ENCODE data around the gene ERI3.

ERI3 gene, protein sequence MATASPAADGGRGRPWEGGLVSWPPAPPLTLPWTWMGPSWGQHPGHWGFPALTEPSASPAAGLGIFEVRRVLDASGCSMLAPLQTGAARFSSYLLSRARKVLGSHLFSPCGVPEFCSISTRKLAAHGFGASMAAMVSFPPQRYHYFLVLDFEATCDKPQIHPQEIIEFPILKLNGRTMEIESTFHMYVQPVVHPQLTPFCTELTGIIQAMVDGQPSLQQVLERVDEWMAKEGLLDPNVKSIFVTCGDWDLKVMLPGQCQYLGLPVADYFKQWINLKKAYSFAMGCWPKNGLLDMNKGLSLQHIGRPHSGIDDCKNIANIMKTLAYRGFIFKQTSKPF

DNA sequence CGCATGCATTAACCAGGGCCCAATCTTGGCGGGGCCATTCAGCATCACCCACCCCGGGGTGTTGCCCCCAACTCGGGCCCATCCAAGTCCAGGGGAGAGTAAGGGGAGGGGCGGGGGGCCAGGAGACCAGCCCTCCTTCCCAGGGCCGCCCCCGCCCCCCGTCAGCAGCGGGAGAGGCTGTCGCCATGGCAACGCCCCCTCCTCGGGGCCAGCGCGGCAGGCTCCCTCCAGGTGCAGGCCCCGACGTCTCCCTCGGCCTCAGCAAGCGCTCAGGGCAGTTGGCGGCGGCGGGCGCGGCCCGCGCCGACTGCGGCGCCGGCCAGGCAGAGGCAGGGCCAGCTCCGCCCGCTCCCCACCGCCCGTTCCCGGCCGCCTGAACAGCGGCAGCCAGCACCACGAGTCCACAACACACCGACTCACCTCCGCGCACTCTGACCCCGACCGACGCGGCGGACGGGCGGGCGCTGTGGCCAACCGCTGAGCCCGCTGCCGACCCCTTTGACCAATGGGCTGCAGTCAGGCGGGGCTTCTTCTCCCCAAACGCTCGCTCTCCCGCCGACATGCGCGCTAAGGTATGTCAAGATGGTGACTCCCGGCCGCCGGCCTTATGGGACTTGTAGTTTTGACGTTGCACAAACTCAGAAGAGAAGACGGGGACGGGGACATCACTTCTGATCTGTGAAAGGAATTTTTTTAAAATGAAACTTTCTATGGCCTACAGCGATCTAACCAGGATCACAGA is at the start of gene ERI3:
Gene ERI3, minus strand, starts transcription at position 418 of the 742 bp plus-strand sequence. Its CDS starts 231 bp downstream, at position 187.
- DNase-seq = peak; percentile 98

- DNase-seq = no peak
These were observed 46.5 kb upstream of the ERI3 start for GRCh38 chr1:44401256-44402228.

DNA sequence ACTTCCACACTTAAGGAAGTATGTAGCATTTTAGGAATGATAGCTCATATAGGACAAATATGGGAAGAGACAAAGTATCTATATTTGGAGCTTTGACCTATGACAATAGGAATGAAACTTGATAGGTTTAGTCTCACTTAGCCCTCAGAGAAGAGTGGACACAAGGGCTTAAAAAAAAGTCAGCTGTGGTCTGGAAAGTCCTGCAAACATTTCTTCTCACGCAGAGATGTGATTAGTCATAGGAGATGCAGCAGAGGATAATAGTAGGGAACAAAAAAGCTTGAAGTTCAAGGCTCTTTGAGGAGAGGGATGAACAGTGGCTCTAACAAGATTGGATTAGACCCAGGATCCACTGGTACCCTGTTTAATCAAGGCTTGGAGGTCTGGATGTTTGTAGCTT is 35.2 kb upstream of the ERI3 start:
- peak; percentile 37 for DNase-seq

- no peak for DNase-seq
These were observed 34.4 kb upstream of the ERI3 start for GRCh38 chr1:44389437-44389836.

DNA sequence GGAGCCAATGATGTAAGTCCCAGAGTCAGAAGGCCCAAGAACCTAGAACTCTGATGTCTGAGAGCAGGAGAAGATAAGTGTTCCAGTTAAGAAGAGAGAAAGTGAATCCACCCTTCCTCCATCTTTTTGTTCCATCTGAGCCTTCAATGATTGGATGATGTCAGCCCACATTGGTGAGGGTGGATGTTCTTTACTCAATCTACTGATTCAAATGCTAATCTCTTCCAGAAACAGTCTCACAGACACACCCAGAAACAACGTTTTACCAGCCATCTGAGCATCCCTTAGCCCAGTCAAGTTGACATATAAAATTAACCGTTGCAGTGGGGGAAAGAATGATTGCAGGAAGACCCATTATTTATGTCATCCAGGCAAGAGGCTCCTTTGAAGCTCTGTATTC is 33.5 kb upstream of the ERI3 start:
- no peak for DNase-seq

DNA sequence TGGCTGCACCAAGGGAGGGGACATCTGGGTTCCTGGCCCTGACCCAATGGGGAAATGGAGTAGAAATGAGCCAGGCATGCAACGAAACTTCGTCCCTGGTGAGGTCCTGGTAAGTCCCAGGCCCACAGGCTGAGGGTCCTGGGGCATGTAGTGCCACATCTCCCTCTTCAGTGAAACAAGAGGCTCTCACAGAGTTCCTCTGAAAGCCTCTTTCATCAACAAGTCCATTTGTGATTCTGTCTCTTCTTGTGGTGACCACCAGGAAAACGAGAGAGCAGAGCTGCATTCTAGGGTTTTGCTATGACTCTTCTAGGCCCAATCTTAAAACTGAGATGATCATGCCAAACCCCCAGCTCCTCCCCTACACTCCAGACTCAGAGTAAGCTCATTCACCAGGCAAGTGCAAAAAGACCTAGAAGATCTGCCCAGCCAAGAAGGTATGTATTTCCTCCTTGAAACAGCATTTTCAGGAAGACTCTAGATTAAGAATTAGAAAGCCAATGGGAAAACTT is 25.7 kb upstream of the ERI3 start:
- no peak for DNase-seq

GRCh38 chr1:44377925-44378784 is 23.1 kb upstream of the ERI3 start:
- peak; percentile 80 for DNase-seq

GRCh38 chr1:44375547-44375946 is 20.5 kb upstream of the ERI3 start:
- DNase-seq = no peak

DNA sequence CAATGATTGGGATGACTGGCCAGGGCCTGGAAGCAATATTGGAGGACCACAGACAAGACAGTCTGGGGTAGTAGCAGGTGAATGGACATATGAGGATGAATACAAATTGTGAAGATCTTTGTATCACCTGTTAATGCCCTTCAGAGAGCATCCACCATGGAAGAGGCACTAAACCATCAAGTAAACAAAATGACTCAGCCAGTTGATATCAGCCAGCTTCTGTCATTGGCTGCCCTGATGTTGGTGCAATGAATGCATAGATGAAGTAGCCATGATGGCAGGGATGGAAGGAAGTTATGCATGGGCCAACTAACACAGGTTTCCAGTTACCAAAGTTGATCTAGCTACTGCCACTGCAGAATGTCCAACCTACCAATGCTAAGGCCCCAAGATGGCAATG is 16.1 kb upstream of the ERI3 start:
- DNase-seq = no peak

DNA sequence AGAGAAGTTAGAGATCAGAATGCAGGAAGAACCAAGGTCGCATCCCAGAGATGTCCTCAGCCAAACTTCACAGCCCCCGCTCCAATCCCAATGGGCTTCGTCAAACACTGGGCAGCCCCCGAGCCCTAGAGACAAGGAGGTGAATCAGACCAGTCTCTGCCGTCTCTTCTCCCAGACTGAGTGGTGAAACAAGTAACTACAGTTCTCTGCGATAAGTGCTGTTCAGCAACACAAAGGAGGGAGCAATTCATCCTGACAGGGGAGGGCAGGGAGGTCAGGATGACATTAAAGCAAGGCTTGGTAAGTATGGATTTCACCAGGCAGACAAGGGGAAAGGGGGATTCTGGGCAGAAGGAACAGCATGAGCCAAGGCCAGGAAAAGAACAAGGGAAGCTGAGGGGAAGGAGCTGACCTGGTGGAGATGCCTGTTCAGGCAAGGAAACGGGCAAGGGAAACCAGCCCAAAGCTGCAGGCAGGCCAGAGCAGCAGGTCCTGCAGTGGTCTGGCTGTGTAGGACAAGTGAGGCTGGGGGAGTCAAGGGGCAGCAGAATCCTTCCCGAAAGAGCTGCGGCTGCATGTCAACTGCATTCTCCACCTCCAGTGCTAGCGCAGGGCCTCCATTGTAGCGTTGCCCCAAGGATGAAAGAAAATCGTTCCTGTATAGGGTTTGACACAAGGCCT is 13.6 kb upstream of the ERI3 start:
- DNase-seq = no peak

- DNase-seq = no peak
These were observed 12.9 kb upstream of the ERI3 start for GRCh38 chr1:44367944-44368343.

GRCh38 chr1:44366371-44366975 is 11.4 kb upstream of the ERI3 start:
- DNase-seq = no peak

DNA sequence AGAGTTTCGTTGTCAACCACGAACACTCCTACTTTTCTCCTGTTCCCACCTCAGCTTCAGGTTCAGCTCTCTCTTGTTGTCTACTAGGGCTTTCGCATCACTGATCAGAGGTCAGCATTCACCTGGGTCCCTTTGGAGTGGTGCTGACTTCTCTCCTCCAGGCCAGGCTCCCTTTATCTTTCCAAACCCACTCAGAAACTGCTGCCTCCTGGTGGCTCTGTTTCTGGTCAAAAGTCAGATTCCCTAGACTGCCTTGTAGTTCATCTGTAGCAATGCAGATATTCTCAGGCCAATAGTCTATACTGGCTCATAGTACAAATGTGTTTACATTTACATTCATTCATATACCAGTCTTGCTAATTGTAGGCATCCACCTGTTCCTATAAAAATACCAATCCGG is 6.4 kb upstream of the ERI3 start:
- peak; percentile 38 for DNase-seq

DNA sequence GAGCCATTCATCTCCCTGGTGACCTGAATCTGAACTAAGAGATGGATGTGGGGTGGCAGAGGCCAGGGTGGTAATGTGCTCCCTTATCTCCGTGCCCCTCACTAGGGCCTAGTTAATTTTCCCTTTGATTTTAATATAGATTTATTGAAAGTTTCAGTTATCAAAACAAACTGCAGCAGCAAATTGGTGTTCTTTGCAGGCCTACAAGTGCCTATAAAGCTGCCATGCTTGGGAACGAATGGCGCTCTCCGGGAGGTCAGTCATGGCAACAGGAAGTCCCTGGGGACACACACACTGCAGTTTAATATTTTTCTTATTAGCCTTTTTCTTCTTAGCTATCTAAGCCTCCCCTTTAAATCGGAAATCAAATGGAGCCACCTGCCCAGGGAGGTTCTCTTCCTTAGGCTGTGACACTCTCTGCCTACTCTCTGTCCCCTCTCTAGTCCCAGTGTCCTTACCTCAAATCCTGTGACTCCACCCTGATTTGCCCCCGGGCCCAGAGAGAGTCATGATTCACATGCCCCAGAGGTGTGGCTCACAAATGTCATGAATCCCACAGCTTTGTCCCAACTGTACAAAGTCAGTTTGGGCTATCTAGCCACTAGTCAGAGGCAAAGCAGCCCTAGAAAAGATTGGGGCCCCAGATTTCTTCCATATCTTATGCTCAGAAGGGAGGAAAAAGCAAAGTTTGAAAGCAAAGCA is 4.3 kb upstream of the ERI3 start:
- no peak for DNase-seq

GRCh38 chr1:44357710-44358109 is 2.7 kb upstream of the ERI3 start:
- DNase-seq = no peak

DNA sequence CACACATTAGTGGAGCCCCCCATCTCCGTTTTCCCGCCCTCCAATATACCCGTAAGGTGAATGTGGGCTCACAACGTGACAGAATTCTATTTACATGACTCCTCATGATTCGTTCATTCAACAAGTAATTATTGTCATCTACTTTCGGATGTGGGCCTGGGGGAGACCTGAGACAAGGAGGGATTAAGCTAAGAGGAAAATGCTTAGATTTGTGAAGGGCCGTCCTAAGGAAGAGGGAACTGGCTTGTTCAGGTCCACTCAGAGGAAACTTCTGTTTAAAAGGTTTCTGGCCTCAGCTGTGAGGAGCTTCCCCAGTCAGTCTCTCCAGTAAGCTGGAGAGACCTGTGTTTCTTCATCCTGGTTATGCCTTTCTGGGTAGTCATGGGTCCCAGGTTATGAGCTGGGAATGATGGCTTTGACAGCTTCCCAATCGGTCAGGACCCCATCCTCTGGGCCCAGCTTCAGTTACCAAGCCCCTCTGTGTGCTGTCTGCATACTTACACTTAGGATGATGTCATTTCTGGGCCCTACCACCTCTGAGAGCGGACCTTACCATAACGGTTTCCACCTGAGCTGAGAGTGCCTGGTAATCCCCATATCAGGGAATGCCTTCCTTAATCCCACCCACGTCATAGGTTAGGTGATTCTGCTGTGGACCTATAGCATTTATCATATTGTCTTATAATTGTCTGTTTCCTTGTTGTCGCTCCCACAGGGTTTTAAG is 687 bp upstream of the ERI3 start:
- DNase-seq = no peak

DNA sequence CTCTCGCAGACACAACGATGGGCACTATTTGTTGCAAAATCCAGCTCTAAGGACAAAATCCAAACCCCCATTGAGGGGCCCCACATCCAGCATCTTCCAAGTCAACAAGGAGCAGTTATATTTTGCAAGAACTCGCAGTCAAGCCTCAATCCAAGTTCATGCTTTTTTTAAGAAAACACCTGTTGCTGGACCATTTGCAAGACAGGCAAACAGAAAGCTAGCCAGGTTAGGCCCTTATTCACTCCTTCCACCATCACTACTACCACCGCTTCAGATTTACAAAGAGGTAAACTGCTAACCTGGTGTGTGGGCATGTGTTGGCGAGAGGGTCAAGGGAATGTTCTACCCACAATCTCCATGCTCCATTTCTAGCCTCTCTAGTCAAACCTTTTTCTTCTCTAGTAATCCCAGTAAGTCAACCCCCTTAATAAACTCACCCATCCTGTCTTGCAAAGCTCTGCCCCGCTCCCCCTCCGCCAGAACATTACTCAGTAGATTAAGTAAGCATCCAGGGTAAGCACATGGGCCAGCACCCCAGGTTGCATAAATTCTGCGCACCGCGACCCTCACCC is 703 bp downstream of the ERI3 start:
- DNase-seq = no peak

DNA sequence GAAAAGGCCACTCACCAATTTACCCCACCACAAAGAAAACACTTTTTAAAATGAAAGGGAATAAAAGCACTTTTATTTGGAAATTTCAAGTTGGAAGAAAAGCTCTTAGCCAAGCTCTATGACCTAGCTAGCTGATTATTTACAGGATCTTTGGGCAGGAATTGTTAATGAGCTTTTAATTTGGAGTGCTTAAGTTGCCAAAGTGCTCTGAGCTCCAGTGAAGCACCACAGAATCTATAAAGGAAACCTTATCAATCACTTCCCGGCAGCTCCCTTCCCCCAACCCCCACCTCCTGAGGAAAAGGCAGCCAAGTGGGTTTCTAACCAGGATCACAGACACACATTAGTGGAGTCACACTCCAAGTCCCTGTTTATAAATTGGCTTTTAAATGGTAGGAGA is 1.5 kb downstream of the ERI3 start:
- DNase-seq = no peak

DNA sequence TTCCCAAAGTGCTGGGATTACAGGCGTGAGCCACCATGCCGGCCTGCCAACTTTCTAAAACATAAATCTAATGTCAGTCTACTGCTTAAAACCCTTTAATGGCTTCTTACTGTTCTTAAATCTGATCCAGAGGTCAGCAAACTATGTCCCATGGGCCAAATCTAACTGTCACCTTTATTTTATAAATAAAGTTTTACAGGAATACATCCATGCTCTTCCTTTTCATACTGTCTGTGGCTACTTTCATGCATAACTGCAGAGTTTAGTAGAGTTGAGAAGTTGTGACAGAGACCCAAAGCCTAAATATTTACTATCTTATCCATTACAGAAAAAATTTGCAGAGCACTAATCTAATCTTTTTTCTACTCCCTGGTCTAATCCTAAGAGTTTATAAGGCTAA is 3.8 kb downstream of the ERI3 start:
- DNase-seq = no peak

Measured in OCI-M1 (cell line).